Astrocyte (in vitro differentiated cells and primary cell): ENCODE measurements around the gene GPR180.

Experiments
- CTCF ChIP-seq: IDR thresholded peaks from 2 replicates; pipeline ENCODE4 v1.5.1; 2011; ENCODE audit warnings: low read depth, mild to moderate bottlenecking, inconsistent platforms, low read length, moderate library complexity; ENCODE audit not compliant: insufficient read depth
- EZH2 ChIP-seq: IDR thresholded peaks from 2 replicates; pipeline ENCODE4 v1.6.1; 2012; ENCODE audit warnings: mild to moderate bottlenecking, low read length, inconsistent platforms; ENCODE audit not compliant: insufficient read depth

- TF ChIP-seq CTCF (no peak), EZH2 (no peak)
Measured at GRCh38 chr13:94656176-94656575, 54.5 kb downstream of the GPR180 start.
